IPS-20b (cell line): ENCODE data around the gene FBXL16.
A peak's percentile ranks its signal among the peaks of the same experiment; 100 is the strongest.

ENCODE experiments used
- H3K27ac ChIP-seq: one replicate; pipeline ENCODE4 v1.5.1; 2013; ENCODE audit warnings: low read length
- H3K27me3 ChIP-seq: 2 replicates; pipeline ENCODE4 v1.6.1; 2013; ENCODE audit warnings: mild to moderate bottlenecking, low read length, inconsistent platforms; ENCODE audit not compliant: insufficient read depth
- H3K36me3 ChIP-seq: 2 replicates; pipeline ENCODE4 v1.6.1; 2013; ENCODE audit warnings: low read depth, mild to moderate bottlenecking, inconsistent platforms, low read length, moderate library complexity; ENCODE audit not compliant: insufficient read depth
- H3K4me1 ChIP-seq: 2 replicates; pipeline ENCODE4 v1.6.1; 2013; ENCODE audit warnings: mild to moderate bottlenecking, control low read depth, inconsistent platforms, low read length, moderate library complexity; ENCODE audit not compliant: insufficient read depth
- H3K4me3 ChIP-seq: 2 replicates; pipeline ENCODE4 v1.5.1; 2013; ENCODE audit warnings: mild to moderate bottlenecking, low read length, inconsistent platforms
- H3K9ac ChIP-seq: 2 replicates; pipeline ENCODE4 v1.6.1; 2013; ENCODE audit warnings: low read depth, mild to moderate bottlenecking, inconsistent platforms, low read length, moderate library complexity
- H3K9me3 ChIP-seq: 2 replicates; pipeline ENCODE4 v1.6.1; 2013; ENCODE audit warnings: mild to moderate bottlenecking, low read depth, low read length, inconsistent platforms; ENCODE audit not compliant: insufficient read depth

FBXL16 gene

GRCh38 chr16:679814-680624 is 25.6 kb downstream of the FBXL16 start, which contains the start of gene STUB1:
STUB1 (plus strand) TSS chr16:680410; CDS start chr16:680526, 116 bp downstream.
- Histone ChIP-seq H3K4me1 (no peaks in the 10 kb centered on the region; the same call in 1 of the 2 replicates), H3K27me3 (peaks cover 12% of the 10 kb centered on the region; the same call in 1 of the 2 replicates), H3K4me3 (peak within 1 kb of the TSS; percentile 90), H3K9me3 (no peaks in the 10 kb centered on the region), H3K27ac (no peak within 1 kb of the TSS), H3K9ac (peak within 1 kb of the TSS; percentile 80; the same call in 1 of the 2 replicates), H3K36me3 (peaks cover 19% of the 10 kb centered on the region)

- Histone ChIP-seq H3K27ac (no peak overlapping the region), H3K9me3 (no peaks in the 10 kb centered on the region), H3K27me3 (peaks cover 15% of the 10 kb centered on the region; the same call in 1 of the 2 replicates), H3K4me1 (peaks cover 3% of the 10 kb centered on the region; the same call in 1 of the 2 replicates), H3K36me3 (peaks cover 19% of the 10 kb centered on the region), H3K9ac (no peak overlapping the region), H3K4me3 (peak overlapping the region; percentile 73)
Measured at GRCh38 chr16:678858-679813, 26.5 kb downstream of the FBXL16 start.

GRCh38 chr16:678209-678857 is 27.3 kb downstream of the FBXL16 start:
- Histone ChIP-seq H3K27ac (no peak overlapping the region), H3K36me3 (peaks cover 26% of the 10 kb centered on the region), H3K4me1 (peaks cover 3% of the 10 kb centered on the region; the same call in 1 of the 2 replicates), H3K27me3 (peaks cover 15% of the 10 kb centered on the region; the same call in 1 of the 2 replicates), H3K9ac (no peak overlapping the region), H3K9me3 (no peaks in the 10 kb centered on the region), H3K4me3 (no peak overlapping the region)

GRCh38 chr16:677316-678190 is 28.0 kb downstream of the FBXL16 start:
- Histone ChIP-seq H3K4me3 (no peak overlapping the region), H3K9ac (no peak overlapping the region), H3K9me3 (no peaks in the 10 kb centered on the region), H3K36me3 (peaks cover 27% of the 10 kb centered on the region), H3K27me3 (peaks cover 15% of the 10 kb centered on the region; the same call in 1 of the 2 replicates), H3K4me1 (peaks cover 3% of the 10 kb centered on the region; the same call in 1 of the 2 replicates), H3K27ac (no peak overlapping the region)

GRCh38 chr16:676913-677312 is 28.7 kb downstream of the FBXL16 start:
- H3K27me3 ChIP-seq = peaks cover 15% of the 10 kb centered on the region; the same call in 1 of the 2 replicates
- no peak overlapping the region for H3K4me3 ChIP-seq
- no peaks in the 10 kb centered on the region for H3K9me3 ChIP-seq
- H3K36me3 ChIP-seq = peaks cover 27% of the 10 kb centered on the region
- peaks cover 3% of the 10 kb centered on the region; the same call in 1 of the 2 replicates for H3K4me1 ChIP-seq
- no peak overlapping the region for H3K9ac ChIP-seq
- no peak overlapping the region for H3K27ac ChIP-seq

GRCh38 chr16:676565-676902 is 29.1 kb downstream of the FBXL16 start:
- Histone ChIP-seq H3K27ac (no peak overlapping the region), H3K9ac (no peak overlapping the region), H3K9me3 (no peaks in the 10 kb centered on the region), H3K4me1 (peaks cover 3% of the 10 kb centered on the region; the same call in 1 of the 2 replicates), H3K4me3 (no peak overlapping the region), H3K27me3 (peaks cover 15% of the 10 kb centered on the region; the same call in 1 of the 2 replicates), H3K36me3 (peaks cover 25% of the 10 kb centered on the region)

GRCh38 chr16:675884-676564 is 29.6 kb downstream of the FBXL16 start:
- peaks cover 15% of the 10 kb centered on the region; the same call in 1 of the 2 replicates for H3K27me3 ChIP-seq
- H3K4me3 ChIP-seq = peak overlapping the region; percentile 69; the same call in 1 of the 2 replicates
- no peak overlapping the region for H3K9ac ChIP-seq
- H3K27ac ChIP-seq = no peak overlapping the region
- H3K36me3 ChIP-seq = peaks cover 28% of the 10 kb centered on the region
- peaks cover 3% of the 10 kb centered on the region; the same call in 1 of the 2 replicates for H3K4me1 ChIP-seq
- H3K9me3 ChIP-seq = no peaks in the 10 kb centered on the region

GRCh38 chr16:674968-675883 is 30.4 kb downstream of the FBXL16 start, which contains the start of gene RHBDL1:
RHBDL1 (plus strand) TSS chr16:675671; CDS start chr16:675791, 120 bp downstream.
- peaks cover 36% of the 10 kb centered on the region for H3K36me3 ChIP-seq
- H3K27ac ChIP-seq = no peak within 1 kb of the TSS
- peaks cover 3% of the 10 kb centered on the region; the same call in 1 of the 2 replicates for H3K4me1 ChIP-seq
- H3K9me3 ChIP-seq = no peaks in the 10 kb centered on the region
- H3K27me3 ChIP-seq = peaks cover 15% of the 10 kb centered on the region; the same call in 1 of the 2 replicates
- H3K9ac ChIP-seq = no peak within 1 kb of the TSS; the same call in 1 of the 2 replicates
- peak within 1 kb of the TSS; percentile 69 for H3K4me3 ChIP-seq

- peak overlapping the region; percentile 69; the same call in 1 of the 2 replicates for H3K4me3 ChIP-seq
- peaks cover 15% of the 10 kb centered on the region; the same call in 1 of the 2 replicates for H3K27me3 ChIP-seq
- H3K27ac ChIP-seq = no peak overlapping the region
- no peaks in the 10 kb centered on the region for H3K9me3 ChIP-seq
- H3K4me1 ChIP-seq = peaks cover 3% of the 10 kb centered on the region; the same call in 1 of the 2 replicates
- peaks cover 45% of the 10 kb centered on the region for H3K36me3 ChIP-seq
- no peak overlapping the region for H3K9ac ChIP-seq
Measured at GRCh38 chr16:674214-674881, 31.3 kb downstream of the FBXL16 start.
